ENCODE data around the gene GPR108. TPM values are rescaled to one million over a fixed set of nuclear protein-coding genes. Genes with fewer than 3 reads are reported as not detected.

GPR108 gene
- total and polyA plus RNA-seq, 2 of the 13 experiments (the other 11 are each of a cell fraction or from before 2014, with no cell fraction given) = 36.4 to 63.0 TPM

DNA sequence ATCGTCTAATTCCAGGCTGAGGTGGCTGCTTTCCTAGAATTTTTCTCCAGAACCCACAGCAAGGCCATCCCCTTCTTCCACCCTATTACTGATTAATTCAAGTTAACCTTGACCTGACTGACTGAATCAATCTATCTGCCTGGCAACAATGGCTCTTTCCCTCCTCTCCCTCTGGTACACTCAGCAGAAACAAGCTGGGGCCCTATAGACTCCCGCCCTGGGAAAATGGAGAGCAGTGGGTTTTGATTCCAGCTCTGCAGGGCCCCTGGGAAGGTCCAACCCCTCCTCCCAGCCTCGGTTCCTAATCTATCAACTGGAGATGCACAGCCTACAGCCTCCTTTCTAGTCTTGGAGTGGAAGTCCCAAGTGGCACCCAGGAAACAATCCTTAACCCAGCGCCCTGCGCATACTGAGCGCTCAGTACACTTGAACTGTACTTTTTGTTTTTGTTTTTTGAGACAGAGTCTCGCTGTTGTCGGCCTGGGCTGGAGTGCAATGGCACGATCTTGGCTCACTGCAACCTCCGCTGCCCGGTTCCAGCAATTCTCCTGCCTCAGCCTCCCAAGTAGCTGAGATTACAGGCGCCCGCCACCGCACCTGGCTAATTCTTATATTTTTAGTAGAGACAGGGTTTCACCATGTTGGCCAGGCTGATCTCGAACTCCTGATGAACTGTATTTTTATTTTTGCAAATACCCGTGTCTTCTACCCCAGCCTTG is 11.7 kb downstream of the GPR108 start (continued):
- TF ChIP-seq TP53 (CRISPR knock-in tag; conservative IDR thresholded peaks at IDR 0.05) (no peak), THAP11 (CRISPR knock-in tag; IDR thresholded peaks at IDR 0.05) (0 out of 2 replicates have a peak, but pooled peaks have one; percentile 45), ZNF782 (CRISPR knock-in tag; IDR thresholded peaks at IDR 0.05; ENCODE audit: borderline replicate concordance) (no peak), ZNF501 (CRISPR knock-in tag; IDR thresholded peaks at IDR 0.05) (0 out of 2 replicates have a peak, but pooled peaks have one; percentile 33), JARID2 (CRISPR knock-in tag; IDR thresholded peaks at IDR 0.05; ENCODE audit: insufficient replicate concordance) (no peak), ATF7-NPFF (CRISPR knock-in tag; IDR thresholded peaks at IDR 0.05; ENCODE audit: low read depth) (no peak), PPARG (CRISPR knock-in tag; conservative IDR thresholded peaks at IDR 0.05) (peak; percentile 30), NR2C2 (CRISPR knock-in tag; IDR thresholded peaks at IDR 0.05; ENCODE audit: borderline replicate concordance) (peak; percentile 66; the same call in 1 of the 2 replicates), CENPX (CRISPR knock-in tag; IDR thresholded peaks at IDR 0.05) (no peak), BRCA1 (CRISPR knock-in tag; IDR thresholded peaks at IDR 0.05) (no peak), KMT2B (CRISPR knock-in tag; IDR thresholded peaks at IDR 0.05) (no peak), ZFY (CRISPR knock-in tag; IDR thresholded peaks at IDR 0.05) (0 out of 2 replicates have a peak, but pooled peaks have one; percentile 6), GATAD2A (CRISPR knock-in tag; IDR thresholded peaks at IDR 0.05) (peak; percentile 72), GTF2F1 (IDR thresholded peaks at IDR 0.05; ENCODE audit: low read length) (no peak), ZBTB38 (CRISPR knock-in tag; IDR thresholded peaks at IDR 0.05) (peak; percentile 36; the same call in 1 of the 2 replicates)
- TF ChIP-seq, protein P1, sequence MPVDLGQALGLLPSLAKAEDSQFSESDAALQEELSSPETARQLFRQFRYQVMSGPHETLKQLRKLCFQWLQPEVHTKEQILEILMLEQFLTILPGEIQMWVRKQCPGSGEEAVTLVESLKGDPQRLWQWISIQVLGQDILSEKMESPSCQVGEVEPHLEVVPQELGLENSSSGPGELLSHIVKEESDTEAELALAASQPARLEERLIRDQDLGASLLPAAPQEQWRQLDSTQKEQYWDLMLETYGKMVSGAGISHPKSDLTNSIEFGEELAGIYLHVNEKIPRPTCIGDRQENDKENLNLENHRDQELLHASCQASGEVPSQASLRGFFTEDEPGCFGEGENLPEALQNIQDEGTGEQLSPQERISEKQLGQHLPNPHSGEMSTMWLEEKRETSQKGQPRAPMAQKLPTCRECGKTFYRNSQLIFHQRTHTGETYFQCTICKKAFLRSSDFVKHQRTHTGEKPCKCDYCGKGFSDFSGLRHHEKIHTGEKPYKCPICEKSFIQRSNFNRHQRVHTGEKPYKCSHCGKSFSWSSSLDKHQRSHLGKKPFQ (CRISPR knock-in tag; IDR thresholded peaks at IDR 0.05; ENCODE audit: insufficient replicate concordance) = no peak
- TF ChIP-seq, protein P2, sequence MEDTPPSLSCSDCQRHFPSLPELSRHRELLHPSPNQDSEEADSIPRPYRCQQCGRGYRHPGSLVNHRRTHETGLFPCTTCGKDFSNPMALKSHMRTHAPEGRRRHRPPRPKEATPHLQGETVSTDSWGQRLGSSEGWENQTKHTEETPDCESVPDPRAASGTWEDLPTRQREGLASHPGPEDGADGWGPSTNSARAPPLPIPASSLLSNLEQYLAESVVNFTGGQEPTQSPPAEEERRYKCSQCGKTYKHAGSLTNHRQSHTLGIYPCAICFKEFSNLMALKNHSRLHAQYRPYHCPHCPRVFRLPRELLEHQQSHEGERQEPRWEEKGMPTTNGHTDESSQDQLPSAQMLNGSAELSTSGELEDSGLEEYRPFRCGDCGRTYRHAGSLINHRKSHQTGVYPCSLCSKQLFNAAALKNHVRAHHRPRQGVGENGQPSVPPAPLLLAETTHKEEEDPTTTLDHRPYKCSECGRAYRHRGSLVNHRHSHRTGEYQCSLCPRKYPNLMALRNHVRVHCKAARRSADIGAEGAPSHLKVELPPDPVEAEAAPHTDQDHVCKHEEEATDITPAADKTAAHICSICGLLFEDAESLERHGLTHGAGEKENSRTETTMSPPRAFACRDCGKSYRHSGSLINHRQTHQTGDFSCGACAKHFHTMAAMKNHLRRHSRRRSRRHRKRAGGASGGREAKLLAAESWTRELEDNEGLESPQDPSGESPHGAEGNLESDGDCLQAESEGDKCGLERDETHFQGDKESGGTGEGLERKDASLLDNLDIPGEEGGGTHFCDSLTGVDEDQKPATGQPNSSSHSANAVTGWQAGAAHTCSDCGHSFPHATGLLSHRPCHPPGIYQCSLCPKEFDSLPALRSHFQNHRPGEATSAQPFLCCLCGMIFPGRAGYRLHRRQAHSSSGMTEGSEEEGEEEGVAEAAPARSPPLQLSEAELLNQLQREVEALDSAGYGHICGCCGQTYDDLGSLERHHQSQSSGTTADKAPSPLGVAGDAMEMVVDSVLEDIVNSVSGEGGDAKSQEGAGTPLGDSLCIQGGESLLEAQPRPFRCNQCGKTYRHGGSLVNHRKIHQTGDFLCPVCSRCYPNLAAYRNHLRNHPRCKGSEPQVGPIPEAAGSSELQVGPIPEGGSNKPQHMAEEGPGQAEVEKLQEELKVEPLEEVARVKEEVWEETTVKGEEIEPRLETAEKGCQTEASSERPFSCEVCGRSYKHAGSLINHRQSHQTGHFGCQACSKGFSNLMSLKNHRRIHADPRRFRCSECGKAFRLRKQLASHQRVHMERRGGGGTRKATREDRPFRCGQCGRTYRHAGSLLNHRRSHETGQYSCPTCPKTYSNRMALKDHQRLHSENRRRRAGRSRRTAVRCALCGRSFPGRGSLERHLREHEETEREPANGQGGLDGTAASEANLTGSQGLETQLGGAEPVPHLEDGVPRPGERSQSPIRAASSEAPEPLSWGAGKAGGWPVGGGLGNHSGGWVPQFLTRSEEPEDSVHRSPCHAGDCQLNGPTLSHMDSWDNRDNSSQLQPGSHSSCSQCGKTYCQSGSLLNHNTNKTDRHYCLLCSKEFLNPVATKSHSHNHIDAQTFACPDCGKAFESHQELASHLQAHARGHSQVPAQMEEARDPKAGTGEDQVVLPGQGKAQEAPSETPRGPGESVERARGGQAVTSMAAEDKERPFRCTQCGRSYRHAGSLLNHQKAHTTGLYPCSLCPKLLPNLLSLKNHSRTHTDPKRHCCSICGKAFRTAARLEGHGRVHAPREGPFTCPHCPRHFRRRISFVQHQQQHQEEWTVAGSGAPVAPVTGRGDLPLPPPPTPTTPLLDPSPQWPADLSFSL (CRISPR knock-in tag; IDR thresholded peaks at IDR 0.05) = no peak
- TF ChIP-seq, protein P3, sequence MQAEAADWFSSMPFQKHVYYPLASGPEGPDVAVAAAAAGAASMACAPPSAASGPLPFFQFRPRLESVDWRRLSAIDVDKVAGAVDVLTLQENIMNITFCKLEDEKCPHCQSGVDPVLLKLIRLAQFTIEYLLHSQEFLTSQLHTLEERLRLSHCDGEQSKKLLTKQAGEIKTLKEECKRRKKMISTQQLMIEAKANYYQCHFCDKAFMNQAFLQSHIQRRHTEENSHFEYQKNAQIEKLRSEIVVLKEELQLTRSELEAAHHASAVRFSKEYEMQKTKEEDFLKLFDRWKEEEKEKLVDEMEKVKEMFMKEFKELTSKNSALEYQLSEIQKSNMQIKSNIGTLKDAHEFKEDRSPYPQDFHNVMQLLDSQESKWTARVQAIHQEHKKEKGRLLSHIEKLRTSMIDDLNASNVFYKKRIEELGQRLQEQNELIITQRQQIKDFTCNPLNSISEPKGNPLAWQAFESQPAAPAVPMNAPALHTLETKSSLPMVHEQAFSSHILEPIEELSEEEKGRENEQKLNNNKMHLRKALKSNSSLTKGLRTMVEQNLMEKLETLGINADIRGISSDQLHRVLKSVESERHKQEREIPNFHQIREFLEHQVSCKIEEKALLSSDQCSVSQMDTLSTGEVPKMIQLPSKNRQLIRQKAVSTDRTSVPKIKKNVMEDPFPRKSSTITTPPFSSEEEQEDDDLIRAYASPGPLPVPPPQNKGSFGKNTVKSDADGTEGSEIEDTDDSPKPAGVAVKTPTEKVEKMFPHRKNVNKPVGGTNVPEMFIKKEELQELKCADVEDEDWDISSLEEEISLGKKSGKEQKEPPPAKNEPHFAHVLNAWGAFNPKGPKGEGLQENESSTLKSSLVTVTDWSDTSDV (CRISPR knock-in tag; IDR thresholded peaks at IDR 0.05) = no peak
